CD4-positive, alpha-beta T cell treated with Interleukin-4 for 4 hours (primary cell): ENCODE data around the gene RNF31.

Experiments
- DNase-seq: peaks from one replicate; pipeline ENCODE4 v3.0.0-alpha.2; 2020

Gene RNF31

DNA sequence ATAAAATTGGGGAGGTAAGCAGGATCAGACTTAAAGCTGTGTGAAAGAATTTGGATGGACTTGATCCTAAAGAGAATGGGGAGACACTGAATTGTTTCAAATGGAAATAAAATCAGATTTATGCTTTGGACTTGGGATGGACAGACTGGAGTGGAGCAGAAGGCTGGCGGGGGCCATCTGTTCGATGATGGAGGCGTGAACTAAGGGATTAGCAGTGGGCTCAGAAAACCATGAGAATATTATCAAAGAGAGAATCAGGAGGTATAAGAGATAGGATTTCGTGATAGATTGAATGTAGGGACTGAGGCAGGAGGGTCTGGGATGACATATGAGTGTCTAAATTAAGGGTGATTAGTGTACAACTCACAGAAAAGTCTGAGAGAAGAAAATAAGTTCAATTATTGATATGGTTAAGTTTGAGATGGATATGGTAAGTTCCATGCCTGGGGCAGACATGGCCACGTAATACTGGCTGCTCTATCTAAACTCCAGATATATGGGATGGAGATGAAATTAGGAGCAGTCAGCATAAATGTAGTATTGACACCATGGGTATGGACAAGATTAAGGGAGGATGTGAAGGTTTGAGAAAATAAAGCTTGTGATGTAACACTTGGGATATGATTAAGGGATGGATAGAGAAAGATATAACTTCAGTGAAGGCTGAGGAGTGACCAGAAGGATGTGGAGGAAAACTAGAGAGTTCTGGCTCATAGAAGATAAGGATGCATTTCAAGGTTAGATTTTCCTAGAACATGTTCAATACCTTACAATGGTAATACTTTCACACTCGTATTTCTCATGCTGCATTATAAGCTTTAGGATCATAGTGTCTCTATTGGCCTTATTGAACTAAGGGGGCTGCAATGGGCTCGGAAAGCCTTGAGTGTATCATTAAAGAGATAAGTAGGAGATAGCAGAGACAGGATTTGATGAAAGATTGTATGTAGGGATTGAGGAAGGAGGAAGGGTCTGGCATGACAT lies 57.2 kb downstream of the RNF31 start:
- no peak for DNase-seq

DNA sequence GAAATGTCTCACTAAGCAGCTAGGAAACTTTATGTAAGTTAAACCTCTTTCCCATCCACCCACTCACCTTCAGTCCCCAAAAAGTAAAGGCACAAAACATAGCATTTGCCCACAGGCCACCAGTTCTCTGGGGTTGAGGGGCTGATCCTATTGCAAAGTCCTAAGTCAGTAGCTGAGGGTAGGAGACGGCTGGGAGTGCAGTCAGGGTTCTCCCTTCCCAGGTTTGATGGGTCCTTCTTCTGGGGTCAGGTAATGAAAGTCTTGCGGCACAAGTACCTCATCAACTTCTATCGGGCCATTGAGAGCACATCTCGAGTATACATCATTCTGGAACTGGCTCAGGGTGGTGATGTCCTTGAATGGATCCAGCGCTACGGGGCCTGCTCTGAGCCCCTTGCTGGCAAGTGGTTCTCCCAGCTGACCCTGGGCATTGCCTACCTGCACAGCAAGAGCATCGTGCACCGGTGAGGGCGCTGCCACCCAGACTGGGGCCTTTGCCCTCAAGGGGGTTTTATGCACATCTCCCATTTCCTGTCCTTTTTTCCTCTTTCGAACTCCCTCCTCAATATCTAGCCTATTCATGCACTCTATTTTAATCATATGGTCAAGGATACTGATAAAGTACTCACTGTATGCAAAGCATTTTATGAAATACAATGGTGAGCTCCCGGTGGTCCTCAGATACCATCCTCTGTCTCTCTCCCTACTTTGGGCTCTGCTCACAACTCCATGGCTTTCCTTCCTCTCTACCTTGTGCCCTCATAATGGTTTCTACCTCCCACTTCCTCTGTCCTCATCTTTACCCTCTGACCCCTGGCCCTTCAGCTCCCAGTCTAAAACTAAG lies 59.2 kb downstream of the RNF31 start:
- DNase-seq, result no peak

DNA sequence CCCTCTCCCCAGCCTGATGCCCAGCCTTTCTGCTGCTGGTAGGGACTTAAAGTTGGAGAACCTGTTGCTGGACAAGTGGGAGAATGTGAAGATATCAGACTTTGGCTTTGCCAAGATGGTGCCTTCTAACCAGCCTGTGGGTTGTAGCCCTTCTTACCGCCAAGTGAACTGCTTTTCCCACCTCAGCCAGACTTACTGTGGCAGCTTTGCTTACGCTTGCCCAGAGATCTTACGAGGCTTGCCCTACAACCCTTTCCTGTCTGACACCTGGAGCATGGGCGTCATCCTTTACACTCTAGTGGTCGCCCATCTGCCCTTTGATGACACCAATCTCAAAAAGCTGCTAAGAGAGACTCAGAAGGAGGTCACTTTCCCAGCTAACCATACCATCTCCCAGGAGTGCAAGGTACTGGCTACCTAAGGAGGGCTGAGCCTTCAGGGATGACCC lies 59.8 kb downstream of the RNF31 start:
- peak; percentile 15 for DNase-seq

DNA sequence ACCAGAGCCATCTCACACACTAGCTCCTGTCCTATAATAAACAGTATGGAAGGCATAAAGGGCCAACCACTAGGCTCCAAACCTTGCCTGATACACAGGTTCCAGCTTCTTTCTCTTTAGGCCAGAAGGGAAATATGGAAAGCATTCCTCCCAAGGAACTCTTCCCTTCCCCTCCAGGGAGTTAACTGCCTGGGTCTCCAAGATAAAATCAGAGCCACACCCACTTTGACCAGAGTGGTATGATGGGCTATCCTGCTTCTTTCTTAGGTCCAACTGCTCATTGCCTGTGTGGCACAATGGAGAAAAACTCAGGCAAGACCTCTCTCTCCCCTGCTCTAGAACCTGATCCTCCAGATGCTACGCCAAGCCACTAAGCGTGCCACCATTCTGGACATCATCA lies 60.3 kb downstream of the RNF31 start:
- DNase-seq, result no peak
